IMR-90 (cell line): ENCODE data around the gene CD209. TPM values are rescaled to one million over a fixed set of nuclear protein-coding genes. Genes with fewer than 3 reads are reported as not detected.

Source experiments
- ATAC-seq: fragments of 200-7000 bp; cut with Tn5 transposase; 2 replicates; pipeline ENCODE4 v1.9.1; 2020; ENCODE audit warnings: low read depth, mild to moderate bottlenecking, moderate library complexity
- BruUV-seq: library from RNA; stranded (reverse); fragments of 400-500 nt; replicated peaks from 2 replicates; lab custom pipeline; 2021; lab: Mats Ljungman, UMichigan
- CTCF ChIA-PET: fragments of 300-600 bp; formaldehyde crosslinking; extraction: SDS; loops from one replicate; lab custom pipeline; 2021; ENCODE audit warnings: antibody characterized with exemption; lab: Yijun Ruan, JAX
- POLR2A ChIA-PET: fragments of 300-600 bp; sonication (Branson Sonifier 250); formaldehyde crosslinking; loops from one replicate; lab custom pipeline; 2022; ENCODE audit warnings: antibody characterized with exemption; ENCODE audit not compliant: unreplicated experiment; lab: Charles Lee
- DNase-seq: peaks from one replicate; pipeline ENCODE4 v3.0.0; 2013
- H2AFZ ChIP-seq: replicated peaks from 2 replicates; pipeline ENCODE3; 2013; ENCODE audit warnings: low read length, mild to moderate bottlenecking; ENCODE audit not compliant: poor library complexity
- H2AK5ac ChIP-seq: 2 replicates; pipeline ENCODE4 v1.6.1; 2013; ENCODE audit warnings: low read depth, low read length, inconsistent platforms
- H2AK9ac ChIP-seq: replicated peaks from 2 replicates; pipeline ENCODE3; 2013; ENCODE audit warnings: mild to moderate bottlenecking, low read depth, low read length, moderate library complexity; ENCODE audit not compliant: poor library complexity
- H2BK120ac ChIP-seq: 2 replicates; pipeline ENCODE4 v1.6.1; 2013; ENCODE audit warnings: low read depth, low read length, inconsistent platforms
- H2BK15ac ChIP-seq: 3 replicates; pipeline ENCODE4 v1.6.1; 2013; ENCODE audit warnings: low read depth, low read length, inconsistent platforms
- H2BK20ac ChIP-seq: 2 replicates; pipeline ENCODE4 v1.6.1; 2013; ENCODE audit warnings: low read depth, mild to moderate bottlenecking, inconsistent platforms, low read length, moderate library complexity
- H2BK5ac ChIP-seq: 2 replicates; pipeline ENCODE4 v1.6.1; 2013; ENCODE audit warnings: mild to moderate bottlenecking, low read depth, low read length, inconsistent platforms; ENCODE audit not compliant: poor library complexity, severe bottlenecking
- H3K14ac ChIP-seq: replicated peaks from 2 replicates; pipeline ENCODE4 v1.6.1; 2013; ENCODE audit warnings: low read depth, low read length, inconsistent platforms
- H3K18ac ChIP-seq: 2 replicates; pipeline ENCODE4 v1.6.1; 2013; ENCODE audit warnings: low read depth, low read length, control low read depth
- H3K23ac ChIP-seq: 2 replicates; pipeline ENCODE4 v1.6.1; 2013; ENCODE audit warnings: low read depth, low read length, inconsistent platforms
- H3K27ac ChIP-seq: 2 replicates; pipeline ENCODE4 v1.5.1; 2013; ENCODE audit warnings: mild to moderate bottlenecking, control low read depth, low read length; ENCODE audit not compliant: insufficient read depth
- H3K27me3 ChIP-seq: 2 replicates; pipeline ENCODE4 v1.6.1; 2013; ENCODE audit warnings: low read length; ENCODE audit not compliant: control insufficient read depth, insufficient read depth
- H3K36me3 ChIP-seq: 2 replicates; pipeline ENCODE4 v1.6.1; 2013; ENCODE audit warnings: low read length, mixed read lengths; ENCODE audit not compliant: control insufficient read depth, insufficient read depth
- H3K4ac ChIP-seq: 2 replicates; pipeline ENCODE4 v1.6.1; 2013; ENCODE audit warnings: low read depth, low read length, inconsistent platforms
- H3K4me1 ChIP-seq: 2 replicates; pipeline ENCODE4 v1.6.1; 2013; ENCODE audit warnings: low read length, mixed read lengths; ENCODE audit not compliant: control insufficient read depth, insufficient read depth
- H3K4me2 ChIP-seq: 2 replicates; pipeline ENCODE4 v1.6.1; 2013; ENCODE audit warnings: low read depth, mild to moderate bottlenecking, control low read depth, low read length, moderate library complexity
- H3K4me3 ChIP-seq: 2 replicates; pipeline ENCODE4 v1.5.1; 2013; ENCODE audit warnings: low read depth, mild to moderate bottlenecking, control low read depth, low read length, moderate library complexity; ENCODE audit not compliant: insufficient read depth
- H3K56ac ChIP-seq: 2 replicates; pipeline ENCODE4 v1.6.1; 2013; ENCODE audit warnings: low read length, inconsistent platforms; ENCODE audit not compliant: insufficient read depth; ENCODE audit errors: extremely low read depth
- H3K79me1 ChIP-seq, 2 experiments: 2 replicates each; pipeline ENCODE4 v1.6.1; 2013; ENCODE audit warnings: low read length in 2 of 2, inconsistent platforms in 1 of 2, low read depth in 1 of 2
- H3K9ac ChIP-seq: 2 replicates; pipeline ENCODE4 v1.6.1; 2013; ENCODE audit warnings: low read depth, low read length, control low read depth
- H3K9me1 ChIP-seq: 2 replicates; pipeline ENCODE4 v1.6.1; 2013; ENCODE audit warnings: low read length, inconsistent platforms; ENCODE audit not compliant: insufficient read depth
- H3K9me3 ChIP-seq: 2 replicates; pipeline ENCODE4 v1.6.1; 2013; ENCODE audit warnings: low read length; ENCODE audit not compliant: control insufficient read depth, insufficient read depth
- H4K20me1 ChIP-seq: 2 replicates; pipeline ENCODE4 v1.6.1; 2013; ENCODE audit warnings: low read length, inconsistent platforms; ENCODE audit not compliant: insufficient read depth
- H4K5ac ChIP-seq: 2 replicates; pipeline ENCODE4 v1.6.1; 2013; ENCODE audit warnings: mild to moderate bottlenecking, low read depth, low read length, control low read depth
- H4K8ac ChIP-seq, 2 experiments: 2 replicates each; pipeline ENCODE4 v1.6.1; 2013; ENCODE audit warnings: low read depth in 2 of 2, low read length in 2 of 2, control low read depth in 1 of 2, inconsistent platforms in 1 of 2
- H4K91ac ChIP-seq: 2 replicates; pipeline ENCODE4 v1.6.1; 2013; ENCODE audit warnings: low read depth, low read length, inconsistent platforms; ENCODE audit not compliant: insufficient read depth
- BHLHE40 ChIP-seq: fragments of 150-350 bp; IDR thresholded peaks from 2 replicates; pipeline ENCODE4 v1.6.1; 2016; ENCODE audit warnings: mild to moderate bottlenecking, low read depth, low read length
- CEBPB ChIP-seq: IDR thresholded peaks from 2 replicates; pipeline ENCODE4 v1.6.1; 2012; ENCODE audit warnings: low read depth, low read length, improper control_type of control experiment
- CHD1 ChIP-seq: IDR thresholded peaks from 2 replicates; pipeline ENCODE4 v1.6.1; 2012; ENCODE audit warnings: low read depth, low read length, improper control_type of control experiment
- CTCF ChIP-seq: conservative IDR thresholded peaks from 2 replicates; pipeline ENCODE4 v1.5.1; 2012; ENCODE audit warnings: mild to moderate bottlenecking, low read depth, low read length, improper control_type of control experiment
- ELK1 ChIP-seq: fragments of 150-350 bp; IDR thresholded peaks from 2 replicates; pipeline ENCODE4 v1.6.1; 2016; ENCODE audit warnings: low read depth, mild to moderate bottlenecking, low read length, moderate library complexity, borderline replicate concordance
- FOS ChIP-seq: fragments of 150-350 bp; IDR thresholded peaks from 2 replicates; pipeline ENCODE4 v1.6.1; 2016; ENCODE audit warnings: low read depth, low read length
- MAFK ChIP-seq: IDR thresholded peaks from 2 replicates; pipeline ENCODE4 v1.6.1; 2012; ENCODE audit warnings: low read depth, low read length, improper control_type of control experiment
- MAZ ChIP-seq: IDR thresholded peaks from 2 replicates; pipeline ENCODE4 v1.6.1; 2012; ENCODE audit warnings: low read depth, mild to moderate bottlenecking, low read length, improper control_type of control experiment, moderate library complexity, borderline replicate concordance
- MXI1 ChIP-seq: IDR thresholded peaks from 2 replicates; pipeline ENCODE4 v1.6.1; 2012; ENCODE audit warnings: low read depth, mild to moderate bottlenecking, low read length, moderate library complexity, borderline replicate concordance
- NFE2L2 ChIP-seq: fragments of 150-350 bp; IDR thresholded peaks from 2 replicates; pipeline ENCODE4 v1.6.1; 2016; ENCODE audit warnings: low read depth, mild to moderate bottlenecking, low read length
- POLR2A ChIP-seq: IDR thresholded peaks from 2 replicates; pipeline ENCODE4 v1.6.1; 2012; ENCODE audit warnings: mild to moderate bottlenecking, low read depth, low read length
- RAD21 ChIP-seq: IDR thresholded peaks from 2 replicates; pipeline ENCODE4 v1.6.1; 2012; ENCODE audit warnings: low read length, improper control_type of control experiment
- RCOR1 ChIP-seq: IDR thresholded peaks from 2 replicates; pipeline ENCODE4 v1.6.1; 2012; ENCODE audit warnings: mild to moderate bottlenecking, low read length, improper control_type of control experiment; ENCODE audit not compliant: insufficient replicate concordance
- RFX5 ChIP-seq: IDR thresholded peaks from 2 replicates; pipeline ENCODE4 v1.8.0; 2012; ENCODE audit warnings: low read depth, mild to moderate bottlenecking, low read length, moderate library complexity
- SMC3 ChIP-seq: fragments of 150-350 bp; IDR thresholded peaks from 2 replicates; pipeline ENCODE4 v1.6.1; 2016; ENCODE audit warnings: low read depth, mild to moderate bottlenecking, antibody characterized with exemption, low read length, moderate library complexity
- USF2 ChIP-seq: fragments of 150-350 bp; IDR thresholded peaks from 2 replicates; pipeline ENCODE4 v1.6.1; 2017; ENCODE audit warnings: mild to moderate bottlenecking, antibody characterized with exemption, low read length, low read depth
- WGBS, 2 experiments: methylation state at CpG; one replicate each; pipeline versions ENCODE4 v1.1.5 to v1.1.7; 2013; ENCODE audit warnings: missing lambda C conversion rate in 2 of 2; ENCODE audit not compliant: insufficient read length in 1 of 2; ENCODE audit errors: extremely low coverage in 2 of 2; 5-methylcytosine and 5-hydroxymethylcytosine counted together
- dilution Hi-C: fragments of 300-500 bp; cut with HindIII; formaldehyde crosslinking; loops from one replicate; pipeline ENCODE4 v1.14.3; 2018; ENCODE audit warnings: low sequenced_read_pairs; ENCODE audit not compliant: unreplicated experiment
- in situ Hi-C: fragments of 300-500 bp; cut with MboI; formaldehyde crosslinking; loops from 3 replicates; pipeline ENCODE4 v1.14.3; 2019; ENCODE audit warnings: low sequenced_read_pairs, inconsistent platforms, mixed read lengths
- intact Hi-C: fragments of 100-400 bp; cut with micrococcal nuclease; formaldehyde crosslinking; loops from 2 replicates; pipeline ENCODE4 v1.10.0; 2022
- polyA plus RNA-seq, 3 experiments: library from polyadenylated mRNA; depleted of rRNA; stranded (reverse); fragments of >200 nt; gene quantifications; 2 replicates each; pipeline ENCODE4 v1.2.3, GENCODE V29; 2012; ENCODE audit warnings: low replicate concordance in 1 of 3
- total RNA-seq: library from RNA; depleted of rRNA; stranded (reverse); fragments of >200 nt; gene quantifications from 2 replicates; pipeline ENCODE4 v1.2.3, GENCODE V29; 2012

Gene CD209
- total and polyA plus RNA-seq, 2 of the 4 experiments (the other 2 are of a cell fraction) = not detected

GRCh38 chr19:7738023-7738422 lies 9.3 kb downstream of the CD209 start:
- no peak overlapping the region for H3K56ac ChIP-seq
- H3K9me1 ChIP-seq = no peaks in the 10 kb centered on the region
- no peak for TF ChIP-seq USF2
- TF ChIP-seq MAZ = no peak
- TF ChIP-seq CEBPB = no peak
- no peak for TF ChIP-seq CTCF
- TF ChIP-seq NFE2L2 = no peak
- no peak for TF ChIP-seq CHD1
- TF ChIP-seq SMC3 = no peak
- no peak for TF ChIP-seq BHLHE40
- TF ChIP-seq FOS = no peak
- TF ChIP-seq RAD21 = no peak
- TF ChIP-seq RFX5 = no peak
- TF ChIP-seq MXI1 = no peak
- TF ChIP-seq ELK1 = no peak
- TF ChIP-seq RCOR1 = no peak
- no peak for TF ChIP-seq MAFK
- no peak for TF ChIP-seq POLR2A
- no peak overlapping the region for H4K91ac ChIP-seq
- H3K23ac ChIP-seq = no peak overlapping the region
- H2BK120ac ChIP-seq = no peak overlapping the region
- ATAC-seq (no peak), DNase-seq (no peak)
- H3K9ac ChIP-seq = no peak overlapping the region
- H3K9me3 ChIP-seq = no peaks in the 10 kb centered on the region
- ChIA-PET CTCF (no interaction called here), POLR2A (no interaction called here)
- WGBS, 2 experiments = 86% methylated on average over 5 of the region's 7 CpGs; no CpG with 5 or more reads in 1 of the 2 experiments
- peaks cover 14% of the 10 kb centered on the region for H3K27me3 ChIP-seq
- H2BK5ac ChIP-seq = no peak overlapping the region
- H3K4ac ChIP-seq = no peak overlapping the region
- H3K18ac ChIP-seq = no peak overlapping the region
- H3K79me1 ChIP-seq = no peaks in the 10 kb centered on the region
- dilution Hi-C loops (no loop called here), intact Hi-C loops (no loop called here), in situ Hi-C loops (no loop called here)
- no peaks in the 10 kb centered on the region for H3K4me1 ChIP-seq
- no peak overlapping the region for H2AK9ac ChIP-seq
- H2AFZ ChIP-seq = no peak overlapping the region
- no peak overlapping the region for H2BK20ac ChIP-seq
- H4K5ac ChIP-seq = no peak overlapping the region
- no peak overlapping the region for H2AK5ac ChIP-seq
- no peaks in the 10 kb centered on the region for H3K36me3 ChIP-seq
- no peak overlapping the region for H3K4me2 ChIP-seq
- no TSS peak for BruUV-seq
- no peak overlapping the region for H2BK15ac ChIP-seq
- no peak overlapping the region for H3K4me3 ChIP-seq
- no peak overlapping the region for H3K27ac ChIP-seq
- H4K8ac ChIP-seq = no peak overlapping the region
- no peak overlapping the region for H3K14ac ChIP-seq
- no peaks in the 10 kb centered on the region for H4K20me1 ChIP-seq
